Astrocyte of the cerebellum (primary cell): ENCODE data around the gene IKZF5.

Source experiments
- DNase-seq: peaks from one replicate; pipeline ENCODE4 v3.0.0-alpha.2; 2011; ENCODE audit warnings: low read depth
- H3K4me3 ChIP-seq: 2 replicates; pipeline ENCODE4 v1.5.1; 2011; ENCODE audit warnings: mild to moderate bottlenecking, low read depth, low read length, moderate library complexity
- in situ Hi-C: cut with HindIII; loops from 2 replicates; pipeline ENCODE4 v1.10.0; 2017; ENCODE audit warnings: low sequenced_read_pairs
- TF ChIP-seq, protein P1 (sequence below): IDR thresholded peaks from 2 replicates; pipeline ENCODE4 v1.5.1; 2012; ENCODE audit warnings: low read length, low read depth, moderate library complexity, mild to moderate bottlenecking; ENCODE audit errors: missing control alignments

Gene IKZF5

DNA sequence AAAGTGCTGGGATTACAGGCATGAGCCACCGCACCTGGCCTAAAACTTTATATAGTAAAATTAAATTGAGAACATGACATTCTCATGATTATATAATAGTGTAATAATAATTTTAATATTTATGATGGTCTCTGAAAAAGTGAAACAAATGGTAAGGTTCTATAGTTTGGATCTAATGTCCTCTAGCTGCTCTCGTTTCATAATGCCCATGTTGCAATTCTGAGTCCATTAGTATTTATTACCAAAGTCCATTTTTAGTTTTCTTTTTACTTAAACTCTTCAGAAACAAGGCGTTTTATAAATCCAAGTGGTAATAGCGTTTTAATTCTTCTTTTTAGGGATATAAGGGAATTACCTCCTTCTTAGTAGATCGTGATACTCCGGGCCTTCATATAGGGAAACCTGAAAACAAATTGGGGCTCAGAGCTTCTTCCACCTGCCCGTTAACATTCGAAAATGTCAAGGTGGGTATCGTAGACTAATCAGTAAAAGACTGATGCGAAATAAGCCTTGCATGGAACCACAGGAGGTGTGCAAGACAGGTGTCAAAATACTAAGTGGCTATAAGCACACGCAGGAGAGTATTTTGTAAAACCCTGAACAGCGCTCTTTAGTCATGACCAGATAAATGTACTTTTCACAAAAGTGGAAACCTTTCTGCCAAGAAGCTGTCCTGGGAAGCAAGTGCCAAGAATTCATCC, 34.3 kb upstream of the IKZF5 start:
- in situ Hi-C loops, result no loop called here
- TF ChIP-seq, protein P1, sequence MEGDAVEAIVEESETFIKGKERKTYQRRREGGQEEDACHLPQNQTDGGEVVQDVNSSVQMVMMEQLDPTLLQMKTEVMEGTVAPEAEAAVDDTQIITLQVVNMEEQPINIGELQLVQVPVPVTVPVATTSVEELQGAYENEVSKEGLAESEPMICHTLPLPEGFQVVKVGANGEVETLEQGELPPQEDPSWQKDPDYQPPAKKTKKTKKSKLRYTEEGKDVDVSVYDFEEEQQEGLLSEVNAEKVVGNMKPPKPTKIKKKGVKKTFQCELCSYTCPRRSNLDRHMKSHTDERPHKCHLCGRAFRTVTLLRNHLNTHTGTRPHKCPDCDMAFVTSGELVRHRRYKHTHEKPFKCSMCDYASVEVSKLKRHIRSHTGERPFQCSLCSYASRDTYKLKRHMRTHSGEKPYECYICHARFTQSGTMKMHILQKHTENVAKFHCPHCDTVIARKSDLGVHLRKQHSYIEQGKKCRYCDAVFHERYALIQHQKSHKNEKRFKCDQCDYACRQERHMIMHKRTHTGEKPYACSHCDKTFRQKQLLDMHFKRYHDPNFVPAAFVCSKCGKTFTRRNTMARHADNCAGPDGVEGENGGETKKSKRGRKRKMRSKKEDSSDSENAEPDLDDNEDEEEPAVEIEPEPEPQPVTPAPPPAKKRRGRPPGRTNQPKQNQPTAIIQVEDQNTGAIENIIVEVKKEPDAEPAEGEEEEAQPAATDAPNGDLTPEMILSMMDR, result no peak
- H3K4me3 ChIP-seq, result no peak overlapping the region
- no peak for DNase-seq

DNA sequence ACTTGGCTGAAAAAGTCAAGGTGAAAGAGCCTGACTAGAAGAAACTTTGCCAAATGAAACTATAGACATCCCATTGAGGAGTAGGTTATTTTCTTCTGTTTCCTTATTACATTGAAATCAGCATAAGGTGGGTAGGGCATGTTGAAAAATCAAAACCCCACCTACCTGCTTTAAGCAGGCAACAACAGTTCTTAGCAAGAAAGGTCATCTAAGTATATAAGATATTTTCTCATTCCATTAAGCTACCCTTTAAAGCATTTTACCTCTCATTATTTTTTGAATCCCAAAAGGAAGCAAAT, 31.0 kb upstream of the IKZF5 start:
- in situ Hi-C loops, result no loop called here
- TF ChIP-seq, protein P1, result no peak
- DNase-seq, result no peak
- no peak overlapping the region for H3K4me3 ChIP-seq

DNA sequence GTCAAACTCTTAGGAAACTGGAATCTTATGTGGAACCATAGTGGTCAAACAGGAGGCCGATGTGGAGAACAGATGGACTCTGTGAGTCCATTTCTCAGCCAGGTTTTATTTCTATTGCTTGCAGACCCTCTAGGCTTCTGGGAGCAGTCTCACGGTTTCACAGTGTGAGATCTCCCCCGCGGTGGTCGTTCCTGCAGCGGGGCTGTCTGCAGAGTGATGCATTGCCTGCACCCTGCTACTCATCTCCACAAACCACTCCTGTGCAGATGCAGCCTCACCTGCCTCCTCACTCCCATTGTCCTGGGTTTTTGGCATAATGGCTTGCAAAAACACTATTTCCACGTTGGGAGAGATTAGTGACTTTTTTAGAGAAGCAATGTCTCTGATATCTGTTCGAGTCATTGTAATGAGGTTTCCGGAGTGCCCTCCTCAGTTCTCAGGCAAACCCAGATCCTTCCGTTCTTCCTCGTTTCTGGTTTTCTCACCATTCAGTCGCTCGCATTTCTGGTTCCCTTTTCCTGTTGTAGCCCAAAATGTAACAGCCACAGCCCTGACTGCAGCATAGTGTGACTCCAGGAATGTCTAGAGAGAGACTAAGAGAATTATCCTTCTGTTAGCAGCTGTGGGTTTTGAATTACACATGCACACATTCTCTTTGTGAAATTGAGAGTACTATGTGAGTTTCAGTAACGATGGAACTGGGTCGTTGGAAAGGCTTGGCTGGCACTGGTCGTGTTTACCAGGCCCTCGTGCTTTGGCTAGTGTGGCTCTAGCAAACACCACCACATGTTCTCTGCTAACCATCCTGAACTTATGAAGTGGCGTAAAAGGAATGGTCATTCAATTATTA, 30.4 kb upstream of the IKZF5 start:
- H3K4me3 ChIP-seq, result no peak overlapping the region
- in situ Hi-C loops, result no loop called here

DNA sequence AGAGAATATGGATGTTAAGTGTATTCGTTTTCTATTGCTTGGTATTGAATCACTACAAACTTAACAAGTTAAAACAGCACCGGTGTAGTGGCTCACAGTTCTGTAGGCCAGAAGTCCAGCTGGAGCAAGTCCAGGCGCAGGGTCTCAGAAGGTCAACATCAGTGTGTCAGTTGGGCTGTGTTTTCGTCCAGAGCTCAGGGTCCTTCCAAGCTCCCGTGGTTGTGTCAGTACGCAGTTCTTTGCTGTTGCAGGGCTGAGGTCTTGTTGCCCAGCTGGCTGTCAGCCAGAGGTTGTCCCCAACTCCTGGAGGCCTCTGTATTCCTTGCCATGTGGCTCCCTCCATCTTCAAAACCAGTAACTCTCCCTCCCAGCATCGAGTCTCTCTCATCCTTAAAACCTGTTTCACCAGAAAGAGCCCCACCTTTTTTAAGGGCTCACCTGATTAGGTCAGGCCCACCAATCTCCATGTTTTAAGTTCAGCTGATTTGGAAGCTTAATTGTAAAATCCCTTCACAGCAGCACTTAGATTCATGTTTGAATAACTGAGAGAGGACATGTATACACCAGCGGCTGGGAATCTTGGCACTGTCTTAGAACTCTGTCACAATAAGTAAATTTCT, 27.0 kb upstream of the IKZF5 start:
- H3K4me3 ChIP-seq, result no peak overlapping the region
- TF ChIP-seq, protein P1, result no peak
- in situ Hi-C loops, result no loop called here
- no peak for DNase-seq

More for the DNA sequence above, 30.4 kb upstream of the IKZF5 start:
- TF ChIP-seq, protein P1, result no peak
- no peak for DNase-seq

DNA sequence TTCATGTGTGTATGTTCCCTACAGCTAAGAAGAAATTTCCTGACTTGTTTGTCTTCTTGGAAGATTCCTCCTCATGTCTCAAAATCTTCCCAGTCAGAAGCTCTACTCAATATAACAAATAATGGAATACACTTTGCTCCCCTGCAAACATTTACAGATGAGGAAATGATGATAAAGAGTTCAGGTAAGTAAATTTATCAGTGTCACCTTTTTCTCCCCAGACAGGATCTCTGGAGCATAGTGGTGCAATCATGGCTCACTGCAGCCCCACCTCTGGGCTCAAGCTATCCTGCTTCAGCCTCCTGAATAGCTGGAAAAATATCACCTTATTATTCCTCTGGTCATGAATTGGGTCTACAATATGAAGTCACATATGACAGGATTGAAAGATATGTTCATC, 25.7 kb upstream of the IKZF5 start:
- DNase-seq, result no peak
- no peak overlapping the region for H3K4me3 ChIP-seq
- TF ChIP-seq, protein P1, result no peak
- in situ Hi-C loops, result no loop called here

DNA sequence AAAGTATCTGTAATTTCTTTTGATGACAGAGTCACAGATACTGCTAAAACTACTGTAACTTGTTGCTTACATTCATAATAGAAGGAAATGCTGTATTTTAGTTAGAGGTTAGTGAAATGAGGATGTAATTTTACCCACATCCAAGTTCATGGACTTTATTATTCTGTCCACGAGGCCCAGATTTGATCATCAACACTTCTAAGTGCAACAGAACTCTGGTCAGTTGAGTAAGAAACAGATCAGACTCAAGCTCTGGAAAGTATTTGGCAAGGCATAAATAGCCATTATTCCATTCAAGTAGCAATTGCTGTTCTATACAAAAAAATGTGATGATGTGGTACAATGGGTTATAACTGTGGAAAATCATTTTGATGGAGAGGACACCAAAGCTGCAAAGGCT, 22.5 kb upstream of the IKZF5 start:
- in situ Hi-C loops, result no loop called here
- TF ChIP-seq, protein P1, result no peak
- DNase-seq, result no peak
- H3K4me3 ChIP-seq, result no peak overlapping the region
